NK-92 (cell line): ENCODE results near the gene FGR.
"Not testable (repeated sequence)": the region's sequence is repeated elsewhere in the genome, so short reads cannot be mapped to it uniquely, and the experiment has no call there.

ENCODE experiments used
- DNase-seq: peaks from one replicate; lab custom pipeline; 2025; ENCODE audit not compliant: unreplicated experiment; lab: John Stamatoyannopoulos, UW

Gene FGR

GRCh38 chr1:27635396-27636142 is 584 bp upstream of the FGR start:
- DNase-seq = no peak

GRCh38 chr1:27634177-27634984 is 604 bp downstream of the FGR start:
- no peak for DNase-seq

- no peak for DNase-seq
These were observed 1.3 kb downstream of the FGR start for GRCh38 chr1:27633640-27634176.

- no peak for DNase-seq
These were observed 1.7 kb downstream of the FGR start for GRCh38 chr1:27633298-27633610.

GRCh38 chr1:27632387-27633297 is 2.3 kb downstream of the FGR start:
- DNase-seq = no peak

GRCh38 chr1:27630859-27631491 is 4.0 kb downstream of the FGR start:
- no peak for DNase-seq

- no peak for DNase-seq
These were observed 6.3 kb downstream of the FGR start for GRCh38 chr1:27628712-27629111.

GRCh38 chr1:27627733-27628132 is 7.3 kb downstream of the FGR start:
- DNase-seq = not testable (repeated sequence)

- no peak for DNase-seq
These were observed 7.9 kb downstream of the FGR start for GRCh38 chr1:27627061-27627460.

GRCh38 chr1:27626031-27626935 is 8.7 kb downstream of the FGR start:
- DNase-seq = no peak

GRCh38 chr1:27624467-27625178 is 10.4 kb downstream of the FGR start:
- no peak for DNase-seq

- no peak for DNase-seq
These were observed 11.4 kb downstream of the FGR start for GRCh38 chr1:27623327-27624212.

GRCh38 chr1:27622828-27623227 is 12.2 kb downstream of the FGR start:
- DNase-seq = no peak

GRCh38 chr1:27621051-27621920 is 13.7 kb downstream of the FGR start:
- no peak for DNase-seq

GRCh38 chr1:27619782-27620438 is 15.1 kb downstream of the FGR start:
- not testable (repeated sequence) for DNase-seq

- DNase-seq = no peak
These were observed 16.5 kb downstream of the FGR start for GRCh38 chr1:27618341-27619082.
